Activated T-cell treated with anti-CD3 and anti-CD28 coated beads for 1 hour (primary cell): ENCODE measurements around the gene STEAP1B.

Source experiments
- DNase-seq: peaks from one replicate; pipeline ENCODE4 v3.0.0-alpha.2; 2020; ENCODE audit warnings: low read depth

Gene STEAP1B

DNA sequence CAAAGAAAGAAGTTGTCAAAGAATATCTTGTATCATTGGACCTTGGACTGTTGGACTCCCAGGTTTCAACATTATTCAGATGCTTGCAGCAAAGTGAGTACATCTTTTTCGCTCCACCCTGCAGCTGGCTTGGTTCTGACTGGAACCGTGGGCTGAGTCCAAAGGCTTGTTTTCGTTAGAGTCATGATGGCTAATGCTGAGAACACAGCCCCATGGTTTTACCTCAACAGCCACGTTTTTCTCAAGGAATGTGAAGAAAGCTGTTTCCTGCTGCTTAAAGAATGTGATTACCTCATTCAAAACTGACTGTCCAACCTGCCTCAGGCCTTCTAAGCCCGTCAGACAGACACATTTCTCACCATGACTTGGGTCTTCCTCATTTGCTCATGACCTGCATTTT lies 69.5 kb downstream of the STEAP1B start:
- no peak for DNase-seq

DNA sequence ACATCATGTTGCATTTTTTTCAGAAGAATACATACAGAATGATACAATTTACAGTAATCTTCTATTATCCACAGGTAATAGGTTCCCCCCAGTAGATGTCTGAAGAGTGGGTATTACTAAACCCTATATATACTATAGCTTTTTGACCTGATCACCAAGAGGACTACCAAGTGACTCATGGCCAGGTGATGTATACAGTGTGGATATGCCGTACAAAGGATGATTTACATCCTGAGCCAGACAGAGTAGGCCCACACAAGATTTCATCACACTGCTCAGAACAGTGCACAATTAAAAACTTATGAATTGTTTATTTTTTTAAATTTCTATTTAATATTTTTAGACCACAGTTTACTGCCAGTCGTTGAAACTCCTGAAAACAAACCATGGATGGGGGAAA lies 70.6 kb downstream of the STEAP1B start:
- DNase-seq, result no peak

DNA sequence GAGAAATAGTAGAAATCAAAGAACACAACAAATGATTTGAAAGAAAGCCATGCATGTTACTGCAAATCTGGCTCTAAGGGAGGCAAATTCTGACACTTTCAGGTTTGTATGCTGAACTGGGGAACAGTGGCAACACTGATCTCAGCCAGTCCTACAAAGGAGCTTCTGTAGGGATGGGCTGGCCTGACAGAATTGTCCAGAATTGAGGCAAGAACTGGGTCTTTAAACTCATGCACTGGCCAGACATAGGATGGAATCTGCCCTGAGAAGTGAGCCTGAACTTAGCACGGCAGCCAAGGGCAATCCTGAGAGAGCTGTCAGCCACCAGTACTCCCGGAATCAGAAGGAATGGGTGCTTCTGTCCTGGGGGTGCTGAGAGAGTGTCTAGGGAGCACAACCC lies 72.1 kb downstream of the STEAP1B start:
- no peak for DNase-seq

DNA sequence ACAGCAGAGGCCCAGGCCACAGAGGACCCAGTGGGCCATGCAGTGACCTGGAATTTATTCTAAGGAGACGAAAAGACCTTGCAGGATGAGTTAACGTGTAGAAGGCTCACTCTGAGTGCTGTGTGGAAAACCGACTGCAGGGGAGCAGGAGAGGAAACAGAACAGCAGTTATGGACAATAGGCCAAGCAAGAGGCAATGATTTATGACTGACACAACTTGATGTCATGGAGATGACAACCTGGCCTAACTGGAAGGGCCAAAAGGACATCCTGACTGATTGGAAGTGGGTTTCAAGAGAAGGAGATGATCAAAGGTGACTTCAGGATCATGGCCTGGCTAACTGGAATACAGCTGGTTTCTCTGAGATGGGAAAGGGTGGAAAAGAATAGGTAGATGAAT lies 72.9 kb downstream of the STEAP1B start:
- no peak for DNase-seq

DNA sequence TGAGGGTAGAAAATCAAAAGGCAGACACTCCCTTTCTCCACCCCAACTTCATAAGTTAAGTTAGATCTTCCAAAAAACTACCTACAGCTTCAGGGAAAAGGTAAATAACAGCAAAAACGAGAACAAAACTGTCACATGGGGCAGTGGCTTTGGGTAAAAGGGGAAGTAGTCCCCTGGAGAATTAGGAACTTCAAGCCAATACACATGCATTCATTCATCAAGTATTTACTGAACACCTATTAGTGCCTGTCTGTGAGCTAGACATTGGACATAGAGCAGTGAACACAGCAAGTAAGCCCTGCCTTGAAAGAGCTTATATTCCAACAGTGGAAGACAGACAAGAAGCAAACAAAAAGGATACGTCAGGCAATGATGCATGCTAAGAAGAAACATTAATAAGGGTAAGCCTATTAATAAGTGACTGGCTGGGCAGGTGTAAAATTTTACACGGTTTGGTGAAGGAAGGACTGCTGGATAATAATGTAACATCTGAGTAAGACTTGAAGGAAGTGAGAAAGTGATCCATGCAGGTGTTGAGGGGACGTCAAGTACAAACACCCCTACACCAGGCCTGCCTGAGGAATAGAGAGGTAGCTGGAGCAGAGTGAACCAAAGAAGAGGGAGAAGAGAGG lies 73.4 kb downstream of the STEAP1B start:
- no peak for DNase-seq

DNA sequence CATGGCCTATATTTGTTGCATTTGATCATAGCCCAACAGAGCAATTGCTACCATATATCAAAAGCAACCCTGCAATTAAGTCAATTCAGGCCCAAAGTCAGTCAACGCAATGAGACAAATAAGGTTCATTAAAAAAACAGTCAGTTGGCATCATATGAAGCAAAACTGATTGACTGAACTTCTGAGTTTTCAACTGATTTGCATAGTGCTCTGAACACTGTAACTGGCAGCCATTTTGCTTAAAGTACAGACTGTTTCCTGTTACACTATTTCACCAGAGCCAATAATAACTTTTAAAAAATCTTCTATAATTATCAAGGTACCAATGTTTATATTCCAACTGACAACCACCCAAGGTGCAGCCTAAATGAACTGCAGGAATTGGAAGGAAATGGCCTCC lies 74.6 kb downstream of the STEAP1B start:
- DNase-seq, result no peak

DNA sequence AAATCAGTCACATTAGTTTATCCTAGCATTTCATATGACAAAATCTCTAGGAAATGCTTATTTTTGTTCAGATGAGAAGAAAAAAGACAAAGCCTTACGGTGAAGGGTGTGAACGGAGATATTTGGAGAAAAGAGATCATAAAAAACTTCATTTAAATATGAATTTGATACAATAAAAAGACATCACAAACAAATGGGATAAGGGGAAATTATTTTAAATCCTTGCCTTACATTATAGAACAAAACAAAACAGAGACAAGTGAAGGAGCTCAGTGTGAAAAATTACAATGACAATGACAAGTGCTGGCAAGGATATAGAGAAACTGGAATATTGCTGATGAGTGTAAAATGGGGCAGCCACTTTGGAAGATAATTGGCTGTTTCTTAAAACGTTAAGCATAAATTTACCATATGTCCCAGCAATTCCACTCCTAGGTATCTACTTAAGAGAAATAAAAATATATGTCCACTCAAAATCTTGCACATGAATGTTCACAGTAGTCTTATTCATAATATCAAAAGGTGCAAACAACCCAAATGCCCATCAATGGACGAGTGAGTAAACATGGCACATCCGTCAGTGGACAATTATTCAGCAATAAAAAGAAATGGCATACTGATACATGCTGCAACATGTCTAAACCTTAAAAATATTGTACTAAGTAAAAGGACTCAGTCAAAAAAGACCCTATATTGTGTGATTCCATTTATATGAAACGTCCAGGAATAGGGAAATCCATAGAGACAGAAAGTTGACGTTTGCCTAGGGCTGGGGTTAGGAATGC lies 77.0 kb downstream of the STEAP1B start:
- DNase-seq, result no peak

DNA sequence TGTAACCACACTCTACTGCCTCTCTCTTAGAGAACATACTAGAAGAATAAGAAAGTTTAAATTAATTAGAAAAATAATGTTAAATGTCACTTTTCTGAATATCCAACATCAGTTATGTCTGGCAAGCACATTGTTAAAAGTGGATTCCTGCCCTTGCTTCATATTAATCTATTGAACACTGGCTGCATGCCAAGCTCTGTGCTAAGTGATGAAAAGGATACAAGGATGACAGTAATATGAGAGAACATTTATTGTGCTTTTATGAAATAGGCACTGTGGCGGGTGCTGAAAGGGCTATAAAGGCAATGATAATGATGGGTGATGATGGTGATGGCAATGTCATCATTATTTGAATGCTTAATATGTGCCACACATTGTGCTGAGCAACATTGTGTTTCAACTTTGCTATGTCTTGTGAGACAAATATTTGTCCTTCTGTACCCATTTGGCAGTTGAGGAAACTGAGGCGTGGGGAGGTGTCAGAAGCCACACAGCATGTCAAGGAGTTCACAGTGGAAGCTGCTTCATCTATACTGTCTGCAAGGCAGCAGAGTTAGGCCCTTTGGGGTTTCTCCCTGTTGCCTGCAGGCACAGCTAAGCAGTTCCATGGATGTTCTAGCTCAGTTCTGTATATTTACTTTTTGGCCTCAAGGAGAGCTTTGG lies 78.9 kb downstream of the STEAP1B start:
- DNase-seq, result no peak

DNA sequence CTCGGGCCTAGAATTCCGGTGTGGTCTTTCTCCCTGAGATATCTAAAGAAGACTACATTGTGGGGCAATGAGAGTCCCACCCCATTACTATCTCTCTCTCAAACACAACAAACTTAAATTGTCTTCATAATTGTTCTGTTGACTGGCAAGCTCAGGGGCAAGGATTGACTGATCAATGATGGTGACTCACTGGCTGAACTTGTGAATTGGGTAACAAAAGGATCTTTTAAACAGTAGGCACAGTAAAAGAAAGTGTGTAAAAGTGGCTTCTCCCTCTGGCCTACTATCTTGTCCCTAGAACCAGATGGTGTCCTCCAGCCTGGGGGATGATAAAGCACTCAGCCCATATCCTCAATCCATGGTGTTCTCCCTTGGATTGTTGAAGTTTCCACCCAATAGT lies 80.0 kb downstream of the STEAP1B start:
- no peak for DNase-seq

DNA sequence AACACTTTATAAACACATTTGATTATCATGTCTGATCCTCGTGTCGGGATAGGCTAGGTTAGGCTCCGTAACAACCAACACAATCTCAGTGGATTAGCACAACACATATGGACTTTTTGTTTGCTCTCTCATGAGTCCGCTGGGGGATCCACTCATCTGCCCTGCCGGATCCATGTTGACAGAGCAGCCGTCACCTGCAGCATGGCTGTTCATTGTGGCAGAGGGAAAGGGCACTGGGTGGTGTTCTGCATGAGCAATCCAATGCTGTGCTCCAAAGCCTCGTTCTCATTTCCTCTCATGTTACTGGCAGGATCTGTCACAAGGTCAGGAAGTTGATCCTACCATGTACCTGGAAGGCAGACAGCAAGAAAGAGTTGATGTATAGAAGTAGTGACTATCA lies 80.5 kb downstream of the STEAP1B start:
- DNase-seq, result no peak

DNA sequence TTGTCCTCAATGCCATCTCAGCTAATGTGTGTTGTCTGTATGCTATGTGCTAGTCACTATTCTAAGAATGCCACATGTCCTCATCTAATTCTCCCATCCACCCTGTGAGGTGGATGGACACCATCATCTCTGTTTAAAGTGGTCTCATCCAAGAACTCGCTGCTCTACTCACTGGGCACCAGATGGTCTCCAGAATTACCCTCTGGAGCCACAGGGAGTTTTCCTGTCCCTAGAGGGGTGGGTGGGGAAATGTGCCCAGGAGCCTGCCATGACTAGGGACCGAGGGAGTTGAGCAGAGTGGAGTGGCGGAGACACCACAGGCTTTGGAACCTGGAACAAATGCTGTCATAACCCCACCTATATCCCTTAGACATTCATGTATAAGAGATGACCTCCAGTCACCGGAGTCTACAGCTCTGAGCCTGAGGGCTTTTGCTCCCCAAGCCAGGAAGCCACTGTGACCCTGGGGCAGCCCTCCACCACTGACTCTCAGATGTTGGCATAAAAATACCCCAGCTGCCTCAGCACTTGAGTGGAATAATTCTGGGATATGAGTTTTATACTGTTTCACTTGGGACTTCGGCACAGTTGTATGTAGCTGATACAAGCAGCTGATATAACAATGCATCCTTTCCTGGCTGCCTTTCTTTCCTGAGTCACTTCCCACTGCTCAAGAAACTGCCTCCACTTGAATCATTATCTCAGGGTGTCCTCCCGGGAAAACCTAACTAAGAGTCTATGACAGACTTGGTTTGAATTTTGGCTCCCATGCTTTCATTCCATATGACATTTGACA lies 81.5 kb downstream of the STEAP1B start:
- no peak for DNase-seq

DNA sequence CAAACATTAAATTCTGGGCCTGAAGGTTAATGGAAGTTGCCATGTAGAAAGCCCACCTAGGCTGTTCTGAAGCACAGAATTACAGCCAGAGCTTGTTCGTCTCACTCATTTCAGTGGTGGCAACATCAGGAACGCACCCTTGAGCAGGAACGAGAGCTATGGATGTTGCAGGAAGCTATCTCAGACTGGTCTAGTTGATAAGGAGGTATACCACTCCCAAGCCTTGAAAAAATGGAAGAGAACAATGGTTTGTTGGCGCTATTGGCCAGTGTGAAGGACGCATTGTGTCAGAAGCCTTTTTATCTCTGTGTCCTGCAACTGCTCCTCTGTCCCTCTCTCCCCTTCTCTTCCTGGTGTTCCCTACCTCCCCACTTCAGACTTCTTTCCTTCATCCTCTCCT lies 82.1 kb downstream of the STEAP1B start:
- no peak for DNase-seq

DNA sequence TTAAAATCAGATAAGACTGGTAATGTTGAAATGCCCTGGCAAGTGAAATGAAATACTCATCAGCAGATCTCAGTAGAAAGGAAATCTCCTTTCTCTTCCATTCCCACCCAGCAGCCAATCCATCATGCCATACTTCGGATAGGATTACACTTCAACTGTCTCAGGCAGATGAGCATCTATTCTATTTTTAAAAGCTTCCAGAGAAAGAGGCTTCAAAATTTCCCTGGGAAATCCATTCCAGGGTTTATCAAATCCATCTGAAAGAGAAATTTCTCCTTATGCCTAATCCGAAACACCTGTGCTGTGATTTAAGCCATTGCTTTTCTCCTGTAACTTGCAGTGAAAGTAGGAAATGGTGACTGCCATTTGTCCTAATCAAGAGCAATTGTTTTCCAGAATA lies 82.6 kb downstream of the STEAP1B start:
- DNase-seq, result no peak

DNA sequence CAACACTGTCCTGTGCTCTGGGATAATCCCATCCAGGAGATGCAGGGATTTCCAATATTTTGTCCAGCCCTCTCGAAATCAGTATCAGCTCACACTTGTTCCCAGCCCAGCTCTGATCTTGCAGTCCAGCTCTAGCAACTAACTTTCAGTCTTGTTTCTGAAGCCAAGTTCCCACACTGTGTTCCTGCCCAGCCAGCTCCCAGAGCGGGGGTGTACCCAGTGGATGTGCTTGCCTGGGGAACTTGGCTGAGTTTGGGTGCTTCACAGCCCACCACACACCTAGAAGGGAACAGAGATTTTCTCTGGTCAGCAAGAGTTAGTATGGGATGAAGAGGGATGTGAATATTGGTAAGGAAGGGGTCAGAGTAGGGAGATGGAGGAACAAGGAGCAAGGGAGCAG lies 85.6 kb downstream of the STEAP1B start:
- DNase-seq, result no peak

DNA sequence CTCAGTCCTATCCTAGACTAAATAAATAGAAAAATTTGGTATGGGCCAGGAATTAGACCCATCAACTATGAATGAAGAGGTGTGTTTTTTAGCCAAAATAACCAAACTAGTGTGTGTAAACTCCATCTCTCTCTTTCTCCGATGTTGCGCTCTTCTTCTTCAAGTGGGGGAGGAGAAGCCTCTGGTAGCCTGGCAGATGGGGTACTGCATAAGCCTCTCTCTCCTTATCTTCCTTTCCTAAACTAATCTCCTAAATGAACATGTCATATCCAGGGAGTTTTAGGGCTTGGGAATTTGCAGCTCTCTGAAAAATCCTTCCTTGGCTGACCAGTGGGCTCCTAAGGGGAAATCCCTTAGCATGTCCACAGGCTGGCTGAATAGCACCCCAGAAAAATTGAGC lies 86.8 kb downstream of the STEAP1B start:
- DNase-seq, result no peak

DNA sequence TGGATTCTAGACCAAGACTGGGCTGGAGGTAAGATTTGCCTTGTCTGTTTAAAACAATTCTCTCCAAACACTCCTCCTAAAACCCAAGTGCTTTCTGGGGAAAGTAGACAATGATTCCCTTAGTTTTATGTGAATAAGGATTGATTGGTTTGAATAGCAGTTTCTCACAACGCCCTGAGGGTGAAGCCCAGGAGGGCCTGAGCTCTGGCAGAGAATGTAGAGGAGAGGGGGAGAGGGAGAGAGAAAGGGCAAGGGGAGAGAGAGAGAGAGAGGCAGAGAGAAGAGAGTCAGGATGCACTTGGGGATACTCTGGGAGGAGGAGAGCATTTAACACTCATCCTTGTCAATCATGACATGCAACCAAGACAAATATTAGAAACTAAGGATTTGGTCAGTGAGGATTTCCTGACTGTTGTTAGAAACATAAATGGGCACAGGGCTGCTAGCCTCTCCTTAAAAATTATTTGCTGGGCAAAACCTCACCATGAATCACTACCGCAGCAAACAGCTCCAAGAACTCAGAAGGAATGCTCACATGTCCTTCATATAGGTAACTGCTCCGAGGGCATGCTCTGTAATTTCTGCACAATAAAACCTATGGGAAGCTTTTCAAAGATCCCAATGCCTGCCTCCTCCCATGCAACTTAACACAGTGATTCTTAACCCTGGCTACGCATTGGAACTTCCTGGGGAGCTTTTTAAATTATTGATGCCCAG lies 87.9 kb downstream of the STEAP1B start:
- DNase-seq, result no peak

DNA sequence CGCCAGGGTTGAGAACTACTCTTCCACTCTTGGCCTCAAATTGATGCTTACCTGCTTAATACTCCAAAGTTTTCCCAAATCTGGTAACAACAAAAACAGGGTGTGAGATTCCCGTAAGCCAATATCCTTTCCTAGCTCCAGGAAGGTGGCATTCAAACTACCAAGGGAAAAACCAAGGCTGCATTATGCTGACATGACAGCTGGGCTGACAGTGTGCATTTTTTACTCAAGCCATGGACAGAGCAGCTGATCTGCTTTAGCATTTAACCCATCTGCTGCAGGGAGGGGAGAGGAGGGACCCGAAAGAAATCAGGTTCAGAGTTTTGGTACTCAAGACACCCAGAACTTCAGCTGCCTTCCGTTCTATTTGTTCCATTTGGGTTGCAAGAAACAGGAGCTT lies 93.3 kb downstream of the STEAP1B start:
- DNase-seq, result no peak

DNA sequence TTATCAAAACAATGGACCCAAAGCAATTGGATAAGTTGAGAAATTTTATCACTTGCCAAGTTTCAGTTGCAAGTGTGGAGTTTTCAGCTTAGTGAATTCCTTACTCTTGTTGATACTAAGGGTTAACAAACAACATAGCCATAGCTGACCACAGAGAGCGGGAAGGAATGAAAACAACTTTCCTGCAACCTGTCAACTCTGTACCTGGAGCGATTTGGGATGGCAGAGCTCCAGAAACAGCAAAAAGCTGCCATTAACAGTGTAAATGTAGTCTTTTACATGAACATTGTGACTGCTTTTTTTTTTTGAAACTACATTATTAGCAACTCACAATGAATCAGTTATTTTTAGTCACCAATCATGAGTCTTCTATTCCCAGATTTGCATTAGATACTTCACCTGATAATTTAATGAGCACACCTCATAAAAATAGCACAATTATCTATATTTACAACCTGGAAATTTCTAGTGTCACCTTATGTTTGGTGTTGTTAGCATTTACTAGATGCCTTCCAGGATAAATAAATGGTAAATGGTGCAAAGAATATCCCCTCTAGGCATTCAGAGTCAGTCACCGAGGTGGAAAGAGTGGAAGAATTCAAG lies 95.5 kb downstream of the STEAP1B start:
- no peak for DNase-seq

DNA sequence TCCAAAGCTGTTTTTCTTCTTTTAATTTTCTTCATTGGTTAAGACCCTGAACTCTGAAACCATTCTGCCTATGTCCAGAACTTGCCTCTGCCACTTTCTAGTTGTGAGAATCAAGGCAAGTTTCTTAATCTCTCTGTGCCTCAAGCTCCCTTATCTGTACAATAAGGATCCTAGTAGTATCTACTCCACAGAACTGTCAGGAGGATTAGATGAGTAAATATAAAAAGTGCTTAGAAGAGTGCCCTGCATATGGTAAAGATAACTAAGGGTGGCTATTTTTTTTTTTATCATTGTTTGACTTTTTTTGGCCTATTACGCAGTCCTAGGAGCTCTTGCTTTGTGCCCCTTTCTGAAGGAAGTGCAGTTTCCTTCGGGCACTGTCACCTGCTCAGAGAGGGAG lies 96.6 kb downstream of the STEAP1B start:
- no peak for DNase-seq

DNA sequence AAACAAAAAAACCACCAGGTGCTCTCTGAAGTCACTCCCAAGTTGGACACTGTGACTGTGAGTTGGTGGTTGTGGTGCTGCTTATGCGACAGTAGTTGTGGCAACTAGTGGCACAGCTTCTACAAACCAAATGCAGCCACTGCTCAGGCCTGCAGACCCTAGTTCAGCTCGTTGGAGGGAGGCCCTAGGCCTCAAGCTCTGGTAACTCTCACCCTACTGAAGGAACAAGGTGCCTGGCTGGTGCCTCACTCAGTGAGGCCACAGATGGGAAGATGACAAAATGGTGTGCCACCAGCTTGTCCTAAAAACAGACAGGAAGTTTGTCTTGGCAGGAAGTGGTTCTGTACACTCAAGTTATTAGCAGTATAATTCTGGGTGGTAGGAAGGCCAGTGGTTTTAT lies 97.7 kb downstream of the STEAP1B start:
- no peak for DNase-seq

DNA sequence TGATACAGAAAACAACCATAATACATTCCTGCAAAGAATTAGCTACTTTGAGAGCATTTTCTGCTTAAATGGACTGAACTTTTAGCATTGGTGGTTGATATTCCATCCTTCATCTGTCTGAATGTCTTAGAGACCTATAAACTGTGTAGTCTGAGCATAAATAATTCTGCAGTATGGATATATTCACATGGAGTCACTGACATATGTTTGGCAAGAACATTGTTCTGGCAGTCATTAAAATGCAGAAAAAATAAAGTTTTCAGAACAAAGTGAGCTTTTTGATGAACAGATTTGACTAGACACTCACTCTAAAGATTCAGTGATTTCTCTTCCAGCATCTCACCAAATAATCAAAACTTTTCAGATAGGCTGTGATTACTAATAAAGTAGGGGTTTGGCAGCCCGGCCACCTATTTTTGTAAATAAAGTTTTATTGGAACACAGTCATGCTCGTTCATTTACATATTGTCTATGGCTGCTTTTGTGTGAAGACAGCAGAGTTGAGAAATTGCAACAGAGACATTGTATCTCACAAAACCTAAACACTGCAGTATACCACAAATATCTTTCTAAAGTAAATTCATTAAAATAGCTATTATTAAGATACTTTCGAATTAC lies 98.9 kb downstream of the STEAP1B start:
- no peak for DNase-seq
